ENCODE measurements around the gene FUOM.

Gene FUOM, protein sequence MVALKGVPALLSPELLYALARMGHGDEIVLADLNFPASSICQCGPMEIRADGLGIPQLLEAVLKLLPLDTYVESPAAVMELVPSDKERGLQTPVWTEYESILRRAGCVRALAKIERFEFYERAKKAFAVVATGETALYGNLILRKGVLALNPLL

DNA sequence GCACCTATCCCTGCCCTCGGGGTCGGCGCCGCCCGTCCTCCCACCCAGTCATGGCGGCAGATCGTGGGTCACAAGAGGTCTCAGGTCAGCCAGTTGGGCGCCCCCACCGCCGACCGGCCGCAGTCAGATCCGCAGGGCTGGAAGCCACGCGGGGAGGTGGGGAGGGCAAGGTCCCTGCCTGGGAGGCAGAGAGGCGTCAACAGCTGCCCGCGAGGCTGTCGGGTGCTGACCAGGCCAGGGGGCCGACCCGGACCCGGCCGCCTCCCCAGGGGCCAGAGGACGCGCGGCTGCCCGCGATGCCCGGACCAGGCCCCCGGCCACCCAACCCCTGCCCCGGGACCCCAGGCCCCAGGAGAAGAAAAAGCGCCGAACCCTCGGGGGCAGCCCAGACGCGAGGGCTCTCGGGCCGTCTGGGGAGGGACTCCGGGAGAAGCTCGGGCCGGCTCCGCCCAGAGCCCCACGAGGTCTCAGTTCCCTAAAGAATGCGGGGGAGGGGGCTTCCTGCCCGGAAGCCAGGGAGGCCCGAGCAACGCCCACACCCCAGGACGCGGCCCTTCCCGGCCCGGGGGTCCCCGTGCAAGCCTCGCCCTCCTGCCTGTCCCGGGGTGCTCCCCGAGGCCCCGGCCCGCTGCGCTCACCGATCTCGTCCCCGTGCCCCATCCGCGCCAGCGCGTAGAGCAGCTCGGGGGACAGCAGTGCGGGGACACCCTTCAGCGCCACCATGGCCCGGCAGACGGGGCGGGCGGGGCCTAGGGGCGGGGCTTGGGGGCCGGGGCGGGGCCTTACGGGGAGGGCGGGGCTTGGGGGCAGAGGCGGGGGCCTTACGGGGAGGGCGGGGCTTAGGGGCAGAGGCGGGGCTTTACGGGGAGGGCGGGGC is at the start of gene FUOM:
Gene FUOM (minus strand): TSS at position 735 of the 877 bp plus-strand sequence. CDS start 12 bp downstream, at position 723.
- DNase-seq: peak in 1 of 2 experiments; percentile 61

DNA sequence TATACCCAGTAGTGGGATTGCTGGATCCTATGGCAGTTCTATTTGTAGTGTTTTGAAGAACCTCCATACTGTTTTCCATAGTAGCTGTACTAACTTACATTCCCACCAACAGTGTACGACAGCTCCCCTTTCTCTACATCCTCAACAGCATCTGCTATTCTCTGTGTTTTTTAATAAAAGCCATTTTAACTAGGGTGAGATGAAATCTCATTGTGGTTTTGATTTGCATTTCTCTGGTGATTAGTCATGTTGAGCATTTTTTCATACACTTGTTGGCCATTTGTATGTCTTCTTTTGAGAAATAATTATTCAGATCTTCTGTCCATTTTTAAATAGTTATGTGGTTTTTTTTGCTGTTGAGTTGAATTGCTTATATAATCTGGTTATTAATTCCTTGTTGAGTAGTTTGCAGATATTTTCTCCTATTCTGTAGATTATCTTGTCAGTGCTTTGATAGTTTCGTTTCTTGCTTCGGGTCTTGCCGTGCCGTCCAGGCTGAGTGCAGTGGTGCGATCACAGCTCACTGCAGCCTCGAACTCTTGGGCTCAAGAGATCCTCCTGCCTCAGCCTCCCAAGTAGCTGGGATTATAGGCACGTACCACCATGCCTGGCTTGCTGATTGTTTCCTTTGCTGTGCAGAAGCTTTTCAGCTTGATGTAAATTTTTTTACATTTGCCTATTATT is 48.2 kb upstream of the FUOM start:
- DNase-seq: no peak

DNA sequence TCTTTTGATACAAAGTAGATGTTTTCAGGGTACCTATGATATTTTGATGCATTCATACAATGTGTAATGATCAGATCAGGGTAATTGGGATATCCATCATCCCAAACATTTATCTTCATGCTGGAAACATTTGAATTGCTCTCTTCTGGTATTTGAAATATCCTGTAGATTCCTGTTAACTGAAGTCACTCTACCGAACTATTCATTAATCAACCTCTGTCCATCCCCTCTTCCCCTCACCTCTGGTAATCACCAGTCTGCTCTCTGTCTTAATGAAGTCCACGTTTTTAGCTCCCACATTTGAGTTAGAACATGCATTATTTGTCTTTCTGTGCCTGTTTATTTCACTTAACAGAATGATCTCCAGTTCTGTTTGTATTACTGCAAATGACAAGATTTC is 47.5 kb upstream of the FUOM start:
- DNase-seq: no peak

DNA sequence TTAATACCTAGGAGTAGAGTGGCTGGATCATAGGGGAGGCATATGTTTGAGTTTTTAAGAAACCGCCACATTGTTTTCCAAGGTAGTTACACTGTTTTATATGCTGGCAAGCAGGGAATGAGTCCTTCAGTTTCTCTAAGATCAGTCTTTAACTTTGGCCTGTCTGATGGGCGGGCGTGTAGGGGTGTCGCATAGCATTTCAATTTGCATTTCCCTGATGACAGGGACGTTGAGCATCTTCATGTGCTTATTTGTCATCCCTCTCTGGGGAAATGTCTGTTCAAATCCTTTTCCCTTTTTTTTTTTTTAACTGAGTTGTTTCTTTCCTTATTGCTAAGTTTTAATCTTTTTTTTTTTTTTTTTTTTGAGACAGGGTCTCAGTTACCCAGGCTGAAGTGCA is 46.0 kb upstream of the FUOM start:
- no peak for DNase-seq

DNA sequence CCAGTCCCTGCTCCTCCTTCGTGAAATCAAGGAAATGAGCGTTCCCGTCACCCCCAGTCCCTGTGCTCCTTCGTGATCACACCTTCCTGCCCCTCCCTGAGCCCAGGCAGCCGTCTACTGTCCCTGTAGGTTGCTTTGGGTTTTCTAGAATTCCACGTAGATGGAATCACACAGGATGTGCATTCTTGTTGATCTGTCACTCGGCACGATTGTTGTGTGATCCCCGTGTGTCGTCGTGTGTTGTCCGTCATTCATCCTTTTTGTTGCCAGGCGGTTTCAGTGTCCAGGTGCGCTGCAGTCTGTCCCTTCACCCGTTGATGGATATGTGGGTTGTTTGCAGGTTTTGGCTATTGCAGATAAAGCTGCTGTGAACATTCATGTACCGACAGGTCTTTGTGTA is 45.5 kb upstream of the FUOM start:
- DNase-seq: no peak

DNA sequence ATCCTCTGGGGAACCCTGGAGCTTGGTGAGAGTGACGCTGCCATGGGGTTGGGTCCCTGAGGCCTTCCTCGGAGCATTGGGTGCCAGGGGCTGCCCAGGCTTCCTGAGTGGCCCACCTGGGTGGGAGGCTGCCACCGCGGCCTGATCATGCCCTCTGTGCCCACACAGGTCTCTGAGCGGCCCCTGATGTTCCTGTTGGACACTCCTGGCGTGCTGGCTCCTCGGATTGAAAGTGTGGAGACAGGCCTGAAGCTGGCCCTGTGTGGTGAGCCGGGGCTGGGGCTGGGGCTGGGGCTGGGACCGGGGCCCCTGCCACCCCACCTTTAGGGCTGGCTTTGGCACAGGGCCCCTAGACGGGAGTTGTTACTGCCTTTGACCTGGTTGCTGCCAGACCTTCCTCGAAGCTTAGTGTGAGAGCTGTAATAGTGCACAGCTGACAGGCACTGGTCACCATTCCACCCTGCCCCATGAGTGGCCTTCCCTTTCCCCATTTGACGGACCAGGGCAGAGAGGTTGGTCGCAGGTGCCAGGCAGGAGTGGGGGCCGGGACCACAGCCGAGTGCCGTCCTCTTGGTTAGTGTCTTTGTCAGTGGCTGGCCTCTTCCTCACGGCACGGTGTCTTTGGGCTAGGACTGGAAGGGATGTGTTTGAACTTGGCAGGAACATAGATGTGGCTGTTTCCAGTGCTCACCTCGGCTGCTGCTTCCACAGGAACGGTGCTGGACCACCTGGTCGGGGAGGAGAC is 44.3 kb upstream of the FUOM start:
- DNase-seq: no peak

DNA sequence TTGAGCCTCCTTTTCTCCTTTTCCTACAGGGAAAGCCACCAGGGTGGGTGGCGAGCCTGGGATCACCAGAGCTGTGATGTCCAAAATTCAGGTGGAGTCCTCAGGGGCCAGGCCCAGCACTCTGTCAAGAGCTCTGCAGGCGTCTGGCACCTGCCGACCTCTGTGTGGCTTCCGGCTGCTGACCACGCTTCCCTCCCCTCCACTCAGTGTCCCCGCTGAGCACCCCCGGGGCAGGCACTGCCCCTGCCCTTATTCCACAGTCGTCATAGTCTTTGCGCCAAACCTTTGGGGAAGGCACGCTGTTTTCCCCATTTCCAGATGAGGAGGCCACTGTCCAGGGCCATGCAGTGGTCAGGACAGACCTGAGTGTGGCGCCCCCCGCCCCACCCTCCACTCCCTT is 43.7 kb upstream of the FUOM start:
- no peak for DNase-seq

DNA sequence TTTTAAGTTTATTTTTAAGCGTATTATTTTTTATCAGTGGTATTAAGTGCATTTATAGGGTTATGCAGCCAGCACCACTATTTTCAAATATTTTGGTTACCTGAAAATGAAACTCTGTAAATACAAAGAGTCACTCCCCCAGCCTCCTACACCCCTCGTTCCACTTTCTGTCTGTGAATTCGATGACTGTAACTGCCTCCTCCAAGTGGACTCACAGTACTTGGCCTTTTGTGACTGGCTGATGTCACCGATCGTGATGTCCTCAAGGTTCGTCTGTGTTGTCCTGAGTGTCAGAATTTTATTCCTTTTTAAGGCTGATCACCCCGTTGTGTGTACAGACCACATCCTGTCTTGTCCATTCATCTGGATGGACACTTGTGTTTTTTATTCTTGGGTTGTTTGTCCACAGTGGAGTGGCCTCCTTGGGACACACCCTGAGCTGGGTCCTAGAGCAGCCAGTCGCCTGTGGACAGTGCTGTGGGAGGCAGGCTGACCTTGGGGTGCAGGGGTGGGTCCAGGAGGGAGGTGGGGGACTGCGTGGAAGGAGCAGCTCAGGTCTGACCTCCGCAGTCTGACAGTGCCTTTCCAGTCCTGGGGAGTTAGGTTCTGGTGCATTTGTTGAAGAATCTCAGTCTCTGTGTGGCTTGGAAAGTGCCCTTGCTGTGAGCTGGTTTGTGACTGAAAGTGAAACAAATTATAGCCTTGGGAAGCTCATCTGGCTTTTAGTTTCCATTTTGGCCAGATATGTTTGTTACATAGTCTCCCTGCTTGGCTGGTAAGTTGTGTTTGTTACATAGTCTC is 43.0 kb upstream of the FUOM start:
- no peak for DNase-seq

DNA sequence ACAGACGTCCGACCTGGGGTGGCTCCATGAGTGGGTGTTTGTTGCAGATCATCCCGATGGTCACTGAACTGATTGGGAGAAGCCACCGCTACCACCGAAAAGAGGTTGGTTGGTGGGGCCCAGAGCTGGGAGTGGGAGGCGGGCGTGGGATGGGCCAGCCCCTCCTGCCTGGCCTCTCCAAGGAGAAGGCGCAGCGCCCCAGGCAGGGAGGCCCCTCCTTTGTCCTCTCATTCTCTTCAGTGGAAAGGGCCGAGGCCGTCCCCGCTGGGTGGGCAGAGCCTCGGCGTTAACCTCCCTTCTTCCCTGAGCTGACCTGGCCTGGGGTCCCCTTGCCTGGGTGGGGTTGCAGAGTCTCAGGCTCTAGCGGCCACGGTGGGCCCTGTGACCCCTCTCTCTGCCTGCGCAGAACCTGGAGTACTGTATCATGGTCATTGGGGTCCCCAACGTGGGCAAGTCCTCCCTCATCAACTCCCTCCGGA is 41.3 kb upstream of the FUOM start:
- DNase-seq: no peak

DNA sequence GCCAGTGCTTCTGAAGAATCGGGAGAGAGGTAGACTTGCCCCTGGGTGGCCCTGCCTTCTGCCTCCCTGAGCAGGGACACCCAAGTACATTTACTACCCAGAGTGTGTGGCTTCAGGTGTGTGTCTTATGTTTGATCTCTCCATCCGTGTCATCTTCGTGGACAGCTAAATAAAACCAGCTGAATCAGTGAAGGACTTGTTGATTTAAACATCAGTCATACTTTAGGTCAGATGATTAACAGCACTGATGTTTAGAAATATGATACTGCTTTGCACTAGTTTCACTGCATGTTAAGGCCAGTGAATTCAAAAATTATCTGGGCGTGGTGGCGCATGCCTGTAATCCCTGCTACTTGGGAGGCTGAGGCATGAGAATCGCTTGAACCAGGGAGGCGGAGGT is 40.1 kb upstream of the FUOM start:
- no peak for DNase-seq

DNA sequence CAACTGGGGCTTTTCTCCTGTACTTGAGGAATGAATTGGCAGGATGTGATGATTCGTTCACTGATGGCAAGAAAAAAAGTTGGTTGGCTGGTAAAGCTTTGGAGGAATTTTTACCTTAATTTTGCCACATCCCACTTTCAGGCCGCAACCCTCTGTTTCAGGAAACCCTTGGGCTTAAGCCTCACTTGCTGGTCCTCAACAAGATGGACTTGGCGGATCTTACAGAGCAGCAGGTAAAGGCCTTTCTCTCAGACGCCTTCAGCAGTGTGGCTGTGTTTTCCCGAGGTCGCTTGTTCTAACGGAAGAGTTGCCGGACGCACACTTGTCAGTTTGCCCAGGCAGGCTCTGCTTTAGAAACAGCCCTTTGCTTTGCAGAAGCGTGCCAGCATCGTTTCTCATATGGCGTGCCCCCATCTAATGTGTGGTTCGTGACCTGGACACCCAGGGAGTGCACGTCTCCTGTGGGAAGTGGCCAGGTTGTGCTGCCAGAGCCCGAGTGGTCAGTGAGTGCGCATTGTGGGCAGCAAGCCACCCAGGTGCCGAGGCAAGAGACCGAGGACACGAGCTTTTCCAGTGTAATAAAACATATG is 38.3 kb upstream of the FUOM start:
- no peak for DNase-seq

DNA sequence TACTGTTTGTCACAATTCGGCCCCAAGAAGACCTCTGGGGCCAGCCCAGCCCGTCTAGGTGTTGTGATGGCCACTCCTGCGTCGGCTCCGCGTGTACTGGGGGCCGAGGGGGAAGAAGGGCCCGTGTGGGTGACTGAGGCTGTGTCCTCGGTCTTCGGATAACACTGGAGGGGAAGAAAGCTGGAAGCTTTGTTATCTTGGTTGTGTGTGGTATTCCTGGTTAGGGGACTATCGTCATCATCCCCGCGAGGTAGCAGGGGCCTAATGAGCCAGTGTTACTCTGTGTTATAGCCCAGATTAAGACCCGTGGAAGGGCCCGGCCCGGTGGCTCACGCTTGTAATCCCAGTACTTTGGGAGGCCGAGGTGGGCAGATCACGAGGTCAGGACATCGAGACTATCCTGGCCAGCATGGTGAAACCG is 37.0 kb upstream of the FUOM start:
- DNase-seq: no peak

DNA sequence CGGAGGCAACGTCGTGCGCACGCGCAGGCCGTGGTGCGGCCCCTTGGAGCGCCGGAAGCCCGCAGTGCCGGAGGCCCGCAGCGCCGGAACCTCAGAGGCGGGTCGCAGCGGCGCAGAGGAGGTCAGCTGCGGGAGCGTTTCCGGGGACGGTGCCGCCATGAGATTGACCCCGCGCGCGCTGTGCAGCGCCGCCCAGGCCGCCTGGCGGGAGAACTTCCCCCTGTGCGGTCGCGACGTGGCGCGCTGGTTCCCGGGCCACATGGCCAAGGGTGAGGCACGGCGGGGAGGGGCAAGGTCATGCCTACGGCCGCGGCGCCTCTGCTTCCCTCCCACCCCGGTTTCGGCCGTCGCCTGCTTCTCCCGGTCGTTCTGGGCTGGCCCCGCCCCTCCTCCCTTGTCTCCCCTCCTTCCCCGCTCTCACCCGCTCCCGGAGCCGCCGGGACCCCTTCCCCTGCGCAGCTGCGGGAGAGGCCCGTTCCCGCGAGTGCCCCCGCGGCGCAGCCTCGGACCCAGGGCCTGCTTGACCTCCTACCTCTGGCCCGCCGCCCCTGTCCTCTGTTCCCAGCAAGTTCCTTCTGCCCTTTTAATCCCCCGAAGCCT is 36.3 kb upstream of the FUOM start, which contains the start of gene MTG1:
Gene MTG1 (plus strand): TSS at position 94 of the 600 bp plus-strand sequence. CDS start 64 bp downstream, at position 158.
- peak; percentile 52 to 93 for DNase-seq

DNA sequence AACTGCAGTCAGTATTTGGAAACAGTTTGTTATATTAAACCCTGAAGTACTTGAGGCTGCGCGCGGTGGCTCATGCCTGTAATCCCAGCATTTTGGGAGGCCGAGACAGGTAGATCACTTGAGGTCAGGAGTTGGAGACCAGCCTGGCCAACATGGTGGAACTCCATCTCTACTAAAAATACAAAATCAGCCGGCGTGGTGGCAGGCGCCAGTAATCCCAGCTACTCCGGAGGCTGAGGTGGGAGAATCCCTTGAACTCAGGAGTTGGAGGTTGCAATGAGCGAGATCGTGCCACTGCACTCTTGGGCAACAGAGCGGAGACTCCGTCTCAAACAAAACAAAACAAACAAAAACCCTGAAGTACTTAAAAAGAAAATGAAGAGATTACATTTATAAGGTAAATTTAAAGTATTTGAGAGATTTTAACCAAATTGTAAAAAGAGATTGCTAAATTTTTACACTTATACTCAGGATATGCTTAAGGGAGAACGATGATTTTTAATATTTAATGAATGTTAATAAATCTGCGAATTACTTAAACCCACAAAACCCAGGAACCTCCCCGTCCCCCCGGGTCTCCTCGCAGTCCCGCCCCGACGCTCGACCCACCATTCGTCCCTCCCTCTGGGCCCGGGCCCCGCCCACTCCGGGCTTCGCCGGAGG is 35.7 kb upstream of the FUOM start:
- no peak for DNase-seq

DNA sequence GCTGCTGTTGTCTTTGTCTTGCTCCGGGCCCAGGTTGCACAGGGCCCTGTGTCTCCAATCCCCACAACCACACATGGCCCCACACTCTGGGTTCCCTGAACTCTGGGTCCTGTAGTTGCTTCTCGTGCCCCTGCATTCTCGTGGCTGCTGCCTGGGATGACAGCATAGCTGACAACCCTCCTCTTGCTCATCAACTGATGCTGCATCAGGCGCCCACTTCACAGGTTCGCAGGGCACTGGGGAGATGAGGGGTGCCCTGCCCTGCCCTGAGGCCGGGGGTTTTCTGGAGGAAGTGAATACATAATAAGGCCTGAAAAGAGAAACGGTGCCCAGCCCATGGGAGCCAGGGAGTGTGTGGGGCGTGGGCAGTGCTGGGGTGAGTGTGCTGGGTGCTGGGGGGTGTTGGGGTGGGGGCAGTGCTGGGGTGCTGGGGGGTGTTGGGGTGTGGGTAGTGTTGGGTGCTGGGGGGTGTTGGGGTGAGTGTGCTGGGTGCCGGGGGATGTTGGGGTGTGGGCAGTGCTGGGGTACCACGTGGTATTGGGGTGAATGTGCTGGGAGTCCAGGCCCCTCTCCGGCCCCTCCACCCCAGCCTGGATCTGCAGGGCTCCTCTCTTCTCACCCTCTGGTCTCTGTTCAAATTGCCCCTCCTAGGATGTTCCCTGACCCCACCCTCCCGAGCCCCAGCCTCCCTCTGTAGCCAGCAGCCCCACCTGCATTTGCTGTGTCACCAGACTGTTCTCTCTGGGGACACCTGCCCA is 34.1 kb upstream of the FUOM start:
- no peak for DNase-seq

DNA sequence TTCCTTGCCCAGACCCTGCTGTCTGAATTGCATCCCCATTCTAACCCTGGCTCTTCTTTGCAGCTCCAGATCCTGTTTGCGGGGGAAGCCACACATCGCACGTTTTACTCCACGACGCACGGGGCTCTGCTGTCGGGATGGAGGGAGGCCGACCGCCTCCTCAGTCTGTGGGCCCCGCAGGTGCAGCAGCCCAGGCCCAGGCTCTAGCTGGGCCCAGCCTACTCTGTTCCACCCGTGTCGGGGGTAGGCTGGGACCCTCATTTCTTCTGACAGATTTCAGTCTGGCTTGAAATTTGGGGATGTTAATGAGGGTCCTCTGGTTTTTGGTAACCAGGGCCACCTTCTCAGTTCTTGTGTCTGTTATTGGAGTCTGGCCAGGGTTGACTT is 33.4 kb upstream of the FUOM start:
- no peak for DNase-seq

DNA sequence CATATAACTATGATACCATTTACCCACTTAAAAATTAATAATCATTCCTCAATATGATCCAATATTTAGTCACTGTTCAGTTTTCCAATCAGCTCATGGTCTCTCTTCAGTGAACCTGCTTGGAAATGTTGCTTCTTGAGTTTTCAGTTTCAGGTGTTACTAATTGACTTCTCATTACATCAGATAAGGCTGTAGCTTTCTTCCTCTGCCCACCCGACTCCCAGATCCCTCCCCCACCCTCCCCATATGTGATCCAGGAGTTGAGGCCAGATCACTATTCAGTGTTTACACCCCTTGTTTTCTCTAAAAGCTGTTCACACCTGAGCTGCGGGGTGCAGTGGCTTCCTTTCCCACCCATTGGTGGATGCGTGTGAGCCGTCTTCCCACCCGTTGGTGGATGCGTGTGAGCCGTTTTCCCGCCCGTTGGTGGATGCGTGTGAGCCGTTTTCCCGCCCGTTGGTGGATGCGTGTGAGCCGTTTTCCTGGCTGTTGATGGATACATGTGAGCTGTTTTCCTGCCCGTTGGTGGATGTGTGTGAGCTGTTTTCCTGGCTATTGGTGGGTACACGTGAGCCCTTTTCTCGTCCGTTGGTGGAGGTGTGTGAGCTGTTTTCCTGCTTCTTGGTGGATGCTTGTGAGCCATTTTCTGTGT is 32.9 kb upstream of the FUOM start:
- DNase-seq: no peak

DNA sequence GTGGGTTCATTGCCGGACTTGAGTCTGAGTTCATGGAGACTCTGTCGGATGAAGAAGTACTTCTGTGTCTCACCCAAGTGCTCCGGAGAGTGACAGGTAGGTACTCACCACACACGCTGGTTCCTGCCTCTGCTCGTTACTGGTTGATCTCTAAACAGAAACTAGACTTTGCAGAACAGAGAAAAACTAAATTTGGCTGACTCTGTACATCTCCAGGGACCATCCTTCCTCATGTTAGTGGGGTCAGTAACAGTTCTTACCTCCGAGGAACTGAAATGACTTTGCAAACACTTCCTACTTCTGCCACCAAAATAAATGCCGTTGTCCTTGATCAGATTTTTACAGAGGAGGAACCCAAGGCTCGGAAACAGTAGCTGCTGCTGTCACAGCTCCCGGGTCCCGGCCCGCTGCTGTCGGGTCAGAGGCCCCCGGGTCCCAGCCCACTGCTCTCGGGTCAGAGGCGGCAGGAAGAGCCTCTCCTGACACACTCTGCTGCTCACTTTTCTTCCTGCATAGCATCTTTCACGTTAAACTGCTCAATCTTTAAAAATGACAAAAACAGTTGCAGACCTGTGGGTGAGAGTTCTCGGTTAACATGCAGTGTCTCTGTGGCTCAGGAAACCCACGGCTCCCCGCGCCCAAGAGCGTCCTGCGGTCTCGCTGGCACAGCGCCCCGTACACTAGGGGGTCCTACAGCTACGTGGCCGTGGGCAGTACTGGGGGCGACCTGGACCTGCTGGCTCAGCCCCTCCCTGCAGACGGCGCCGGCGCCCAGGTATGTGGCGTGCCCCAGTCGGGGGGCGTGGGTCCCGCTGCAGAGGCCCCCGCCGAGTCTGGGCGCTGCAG is 31.4 kb upstream of the FUOM start:
- no peak for DNase-seq
